Bladder microvascular endothelial cell (primary cell): ENCODE results near the gene PLEKHG3. TPM values are rescaled to one million over a fixed set of nuclear protein-coding genes. Genes with fewer than 3 reads are reported as not detected.

Experiments used
- total RNA-seq: library from RNA; depleted of rRNA; stranded (reverse); fragments of >200 nt; gene quantifications from 2 replicates; pipeline ENCODE4 v1.2.3, GENCODE V29; 2014

Gene PLEKHG3
- 0.16 and 5.0 TPM in 2 replicates for total RNA-seq

DNA sequence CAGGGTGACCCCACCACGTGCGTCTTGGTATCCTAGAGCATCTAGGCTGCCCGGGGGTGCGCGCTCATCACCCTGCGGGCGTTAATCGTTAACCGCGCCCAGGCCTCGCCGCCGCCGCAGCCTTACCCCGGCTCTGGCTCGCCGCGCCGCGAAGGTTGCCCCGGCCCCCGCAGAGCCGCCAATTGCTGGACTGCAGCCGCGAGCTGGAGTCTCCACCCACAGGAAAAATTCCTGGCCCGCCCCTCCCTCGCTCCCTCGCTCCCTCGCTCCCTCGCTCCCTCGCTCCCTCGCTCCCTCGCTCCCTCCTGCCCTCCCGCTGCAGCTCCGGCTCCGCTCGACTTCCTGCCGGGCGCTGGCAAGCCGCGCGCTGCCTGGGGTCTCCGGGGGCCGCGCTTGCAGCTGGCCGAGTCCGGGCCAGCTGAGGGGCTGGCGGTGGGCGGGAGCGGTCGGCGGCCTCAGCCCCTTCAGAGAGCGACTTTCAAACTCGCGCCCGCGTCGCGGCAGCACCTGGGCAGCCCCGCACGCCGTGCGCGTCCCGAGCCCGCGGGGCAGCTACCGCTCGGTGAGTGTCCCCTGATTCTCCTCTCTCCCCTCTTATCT is at the start of gene PLEKHG3:
Gene PLEKHG3 (plus strand): TSS at position 282 of the 600 bp plus-strand sequence. CDS start 23,208 bp downstream, outside the sequence.

Other genes with a start within 250 kb of the PLEKHG3 start
- 0.32 and 0.82 TPM in 2 replicates for gene AKAP5, start 238.9 kb upstream of the PLEKHG3 start, total RNA-seq
- gene ZBTB25, start 200.6 kb upstream of the PLEKHG3 start, total RNA-seq: 2.1 and 4.7 TPM in 2 replicates
- gene ZBTB1, start 199.7 kb upstream of the PLEKHG3 start, total RNA-seq: 27.8 and 60.9 TPM in 2 replicates
- 6.3 and 8.7 TPM in 2 replicates for gene HSPA2, start 163.7 kb upstream of the PLEKHG3 start, total RNA-seq
- 0.57 and 0.81 TPM in 2 replicates for gene PPP1R36, start 154.5 kb upstream of the PLEKHG3 start, total RNA-seq
- under 0.01 and 0.06 TPM in 2 replicates for gene SPTB, start 175.5 kb downstream of the PLEKHG3 start, total RNA-seq
- 27.8 and 34.7 TPM in 2 replicates for gene CHURC1, start 210.0 kb downstream of the PLEKHG3 start, total RNA-seq
- not detected in 2 replicates for gene GPX2, start 238.3 kb downstream of the PLEKHG3 start, total RNA-seq